ENCODE measurements around the gene AEBP1.

Gene AEBP1

GRCh38 chr7:44103923-44104859 lies at the start of gene AEBP1:
Gene AEBP1 (plus strand): TSS chr7:44104345. CDS start chr7:44104666, 321 bp downstream.
- DNase-seq: no peak

GRCh38 chr7:44056681-44057080 lies 47.5 kb upstream of the AEBP1 start:
- DNase-seq: no peak

GRCh38 chr7:44057181-44057848 lies 46.8 kb upstream of the AEBP1 start:
- no peak for DNase-seq

- DNase-seq: no peak
Measured at GRCh38 chr7:44057849-44058758, 46.0 kb upstream of the AEBP1 start.

- DNase-seq: no peak
Measured at GRCh38 chr7:44058759-44059218, 45.4 kb upstream of the AEBP1 start.

GRCh38 chr7:44059219-44060090 lies 44.7 kb upstream of the AEBP1 start:
- no peak for DNase-seq

GRCh38 chr7:44060091-44060947 lies 43.8 kb upstream of the AEBP1 start:
- DNase-seq: no peak

- no peak for DNase-seq
Measured at GRCh38 chr7:44060948-44061644, 43.0 kb upstream of the AEBP1 start.

- DNase-seq: no peak
Measured at GRCh38 chr7:44061645-44062179, 42.4 kb upstream of the AEBP1 start.

GRCh38 chr7:44062180-44062902 lies 41.8 kb upstream of the AEBP1 start:
- DNase-seq: no peak

GRCh38 chr7:44062903-44063295 lies 41.2 kb upstream of the AEBP1 start:
- no peak for DNase-seq

- no peak for DNase-seq
Measured at GRCh38 chr7:44063547-44063893, 40.6 kb upstream of the AEBP1 start.

- DNase-seq: no peak
Measured at GRCh38 chr7:44063894-44064651, 40.1 kb upstream of the AEBP1 start.

GRCh38 chr7:44064791-44065430 lies 39.2 kb upstream of the AEBP1 start:
- DNase-seq: no peak

GRCh38 chr7:44065431-44066110 lies 38.6 kb upstream of the AEBP1 start, which contains the start of gene PGAM2:
Gene PGAM2 (minus strand): TSS chr7:44065567. CDS start chr7:44065529, 38 bp downstream.
- no peak for DNase-seq

GRCh38 chr7:44066111-44066460 lies 38.1 kb upstream of the AEBP1 start:
- no peak for DNase-seq

GRCh38 chr7:44066494-44067063 lies 37.6 kb upstream of the AEBP1 start:
- DNase-seq: no peak

Data from activated gamma-delta T cell treated with Interleukin-2 at 50 U/mL for 16 hours (primary cell).